Hindlimb muscle (tissue), 1 donor: ENCODE data around the gene CEP131. TPM values are rescaled to one million over a fixed set of nuclear protein-coding genes. Genes with fewer than 3 reads are reported as not detected.
A peak's percentile ranks its signal among the peaks of the same experiment; 100 is the strongest.
"Not testable (repeated sequence)": the region's sequence is repeated elsewhere in the genome, so short reads cannot be mapped to it uniquely, and the experiment has no call there.

Experiments
- DNase-seq: peaks from one replicate; pipeline ENCODE4 v3.0.0-alpha.2; 2013
- polyA plus RNA-seq: library from polyadenylated mRNA; unstranded; fragments of 120-200 nt; gene quantifications from one replicate; pipeline ENCODE4 v1.2.1, GENCODE V29; 2013; ENCODE audit not compliant: insufficient read length

The CEP131 gene
- polyA plus RNA-seq, 1 donor: 15.4 TPM

- DNase-seq: no peak
These were observed 58.9 kb downstream of the CEP131 start for GRCh38 chr17:81163703-81164370.

GRCh38 chr17:81163051-81163695, 59.6 kb downstream of the CEP131 start:
- DNase-seq: no peak

- no peak for DNase-seq
These were observed 60.3 kb downstream of the CEP131 start for GRCh38 chr17:81162491-81162890.

DNA sequence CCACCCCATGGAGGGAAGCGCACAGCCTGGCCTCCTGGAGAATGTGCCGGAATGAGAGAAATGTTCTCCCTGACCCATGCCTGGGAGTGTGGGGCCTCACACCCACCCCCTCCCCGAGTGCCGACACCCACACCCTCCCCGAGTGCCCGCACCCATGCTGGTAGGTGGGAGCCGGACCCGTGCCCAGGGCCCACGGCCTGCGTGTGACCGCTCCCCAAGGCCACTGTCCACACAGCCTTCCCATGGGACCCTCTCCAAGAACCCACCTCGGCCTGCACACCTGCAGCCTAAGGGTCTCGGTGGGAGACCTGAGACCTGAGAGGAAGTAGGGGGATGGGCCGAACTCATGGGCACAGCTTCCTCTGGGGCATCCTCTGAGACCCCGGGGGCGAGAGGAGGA, 60.8 kb downstream of the CEP131 start:
- no peak for DNase-seq

DNA sequence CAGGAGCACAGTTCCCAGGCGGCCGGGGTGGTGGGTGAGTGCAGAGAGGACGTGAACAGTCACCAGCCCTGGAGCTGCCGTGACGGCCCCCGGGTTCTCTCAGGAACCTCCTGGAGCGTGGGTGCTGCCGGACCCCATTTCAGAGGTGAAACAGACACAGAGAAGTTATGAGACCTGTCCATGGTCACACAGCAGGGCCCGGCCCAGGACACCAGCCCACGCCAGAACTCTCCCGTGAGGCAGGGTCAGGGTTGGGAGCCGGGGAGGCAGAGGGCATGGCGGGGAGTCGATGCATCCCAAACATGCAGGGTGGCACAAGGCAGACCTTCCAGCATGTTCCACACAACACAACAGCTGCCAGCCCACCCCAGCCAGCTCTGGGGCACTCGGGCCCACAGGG, 61.2 kb downstream of the CEP131 start:
- no peak for DNase-seq

DNA sequence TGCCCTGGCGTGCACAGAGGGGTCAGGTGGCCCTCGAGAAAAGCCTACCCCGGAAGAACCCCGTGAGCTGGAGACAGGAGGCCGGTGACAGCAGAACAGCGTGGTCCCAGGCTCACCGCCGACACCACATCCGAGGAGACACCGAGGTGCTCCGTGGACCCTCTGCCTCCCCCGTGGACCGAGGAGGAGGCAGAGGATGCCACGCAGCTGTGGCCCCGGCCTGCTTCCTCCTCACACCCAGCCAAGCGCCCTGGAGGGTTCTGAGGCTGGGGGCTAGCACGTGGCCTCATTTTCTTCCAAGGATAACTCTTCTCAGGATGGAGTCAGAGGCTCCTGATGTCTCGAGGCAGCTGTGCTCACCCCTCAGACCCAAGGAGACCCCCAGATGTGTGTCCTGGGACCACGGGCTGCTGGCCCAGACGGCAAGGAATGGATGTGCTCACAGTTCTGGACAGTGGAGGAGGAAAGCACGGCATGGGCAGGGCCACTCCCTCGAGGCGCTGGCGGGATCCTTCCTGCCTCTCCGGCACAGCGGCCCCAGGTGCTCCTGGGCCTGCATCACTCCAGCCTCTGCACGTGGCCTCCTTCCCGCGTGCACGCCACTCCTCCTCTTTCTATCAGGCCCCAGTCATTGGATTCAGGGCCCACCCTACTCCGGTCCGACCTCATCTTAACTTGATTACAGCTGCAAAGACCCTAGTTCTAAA, 61.9 kb downstream of the CEP131 start:
- DNase-seq: no peak

DNA sequence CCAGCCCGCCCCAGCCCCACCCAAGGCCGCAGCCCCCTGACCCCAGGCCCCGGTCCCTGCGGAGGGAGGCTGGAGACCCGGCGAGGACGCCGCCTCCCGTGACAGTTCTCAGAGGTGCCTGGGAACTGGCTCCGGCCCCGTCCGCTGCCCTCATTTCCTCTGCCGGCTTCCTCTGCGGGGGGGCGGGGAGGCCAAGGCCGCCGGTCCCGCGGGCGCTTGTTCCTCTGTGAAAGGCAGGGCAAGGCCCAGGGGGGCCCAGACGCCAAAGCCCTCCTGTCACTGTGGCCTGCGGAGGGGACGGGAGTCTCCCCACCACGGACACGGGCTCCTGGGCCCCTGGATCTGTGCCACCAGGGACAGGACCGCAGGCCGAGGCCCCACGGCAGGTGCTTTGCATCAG, 62.5 kb downstream of the CEP131 start:
- no peak for DNase-seq

DNA sequence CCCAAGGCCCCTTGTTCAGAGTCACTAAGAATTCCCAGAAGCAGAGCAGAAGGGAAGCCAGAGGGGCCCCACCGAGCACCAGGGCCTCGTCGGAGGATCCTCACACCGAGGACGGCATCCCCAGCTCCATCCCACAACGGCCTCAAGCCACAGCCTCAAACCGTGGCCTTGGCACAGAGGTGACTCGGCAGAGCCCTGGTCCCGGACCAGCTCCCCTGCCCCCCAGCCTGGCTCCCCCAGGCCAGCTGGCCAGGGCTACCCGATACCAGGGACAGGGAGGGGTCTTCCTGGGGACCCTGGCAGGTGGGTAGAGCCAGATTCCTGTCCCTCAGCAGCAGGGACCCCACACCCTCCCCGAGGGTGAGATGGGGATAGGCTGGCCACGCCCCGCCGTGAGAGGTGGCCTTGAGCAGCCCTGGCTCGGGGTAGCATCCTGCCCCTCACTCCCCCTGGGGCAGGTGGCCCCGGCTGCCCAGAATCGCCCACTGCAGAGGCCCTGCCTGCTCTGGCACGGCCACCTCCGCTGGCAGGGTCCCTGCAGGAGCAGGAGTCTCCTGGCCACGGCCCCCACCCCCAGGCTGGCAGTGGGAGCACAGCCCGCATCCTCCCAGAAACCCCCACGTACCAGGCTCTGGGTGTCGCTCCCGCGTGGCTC, 63.0 kb downstream of the CEP131 start:
- no peak for DNase-seq

- no peak for DNase-seq
These were observed 63.8 kb downstream of the CEP131 start for GRCh38 chr17:81158688-81159590.

DNA sequence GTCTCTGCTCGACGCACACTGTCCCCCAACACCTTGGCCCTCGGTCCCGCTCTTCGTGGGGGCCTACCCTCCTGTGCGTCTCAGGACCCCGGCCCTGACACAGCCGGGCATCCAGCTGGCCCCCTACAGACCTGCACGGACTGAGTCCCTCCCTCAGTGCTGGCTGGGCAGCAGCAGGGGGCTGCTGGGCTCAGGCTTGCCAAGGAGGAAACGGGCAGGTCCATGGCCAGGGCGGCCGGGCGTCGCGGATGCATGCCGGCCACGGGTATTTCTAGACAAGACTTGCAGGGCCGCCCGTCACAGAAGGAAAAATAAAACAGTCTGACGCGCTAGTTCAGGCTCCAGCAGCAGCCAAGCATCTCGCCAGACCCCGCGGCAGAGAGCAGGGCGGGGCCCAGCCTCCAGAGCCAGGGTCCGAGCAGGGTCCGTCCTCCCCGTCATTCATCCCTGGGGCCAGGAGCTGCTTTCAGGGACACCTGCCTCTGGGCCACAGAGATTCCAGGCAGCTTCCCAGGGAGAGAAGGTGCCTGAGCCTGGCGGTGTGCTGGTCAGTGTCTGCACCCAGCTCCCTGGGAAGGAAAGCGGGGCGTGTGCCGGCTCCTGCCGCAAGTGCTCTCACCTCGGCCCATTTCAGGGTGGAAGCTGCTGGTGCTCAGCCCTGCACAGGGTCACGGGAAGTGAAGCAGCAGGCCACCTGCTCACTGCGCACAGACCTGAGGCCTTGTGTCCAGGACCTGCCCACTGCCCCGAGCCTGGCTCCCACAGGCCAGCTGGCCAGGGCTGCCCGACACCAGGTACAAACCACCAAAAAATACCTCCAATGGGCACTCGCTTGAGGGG, 64.7 kb downstream of the CEP131 start:
- no peak for DNase-seq

DNA sequence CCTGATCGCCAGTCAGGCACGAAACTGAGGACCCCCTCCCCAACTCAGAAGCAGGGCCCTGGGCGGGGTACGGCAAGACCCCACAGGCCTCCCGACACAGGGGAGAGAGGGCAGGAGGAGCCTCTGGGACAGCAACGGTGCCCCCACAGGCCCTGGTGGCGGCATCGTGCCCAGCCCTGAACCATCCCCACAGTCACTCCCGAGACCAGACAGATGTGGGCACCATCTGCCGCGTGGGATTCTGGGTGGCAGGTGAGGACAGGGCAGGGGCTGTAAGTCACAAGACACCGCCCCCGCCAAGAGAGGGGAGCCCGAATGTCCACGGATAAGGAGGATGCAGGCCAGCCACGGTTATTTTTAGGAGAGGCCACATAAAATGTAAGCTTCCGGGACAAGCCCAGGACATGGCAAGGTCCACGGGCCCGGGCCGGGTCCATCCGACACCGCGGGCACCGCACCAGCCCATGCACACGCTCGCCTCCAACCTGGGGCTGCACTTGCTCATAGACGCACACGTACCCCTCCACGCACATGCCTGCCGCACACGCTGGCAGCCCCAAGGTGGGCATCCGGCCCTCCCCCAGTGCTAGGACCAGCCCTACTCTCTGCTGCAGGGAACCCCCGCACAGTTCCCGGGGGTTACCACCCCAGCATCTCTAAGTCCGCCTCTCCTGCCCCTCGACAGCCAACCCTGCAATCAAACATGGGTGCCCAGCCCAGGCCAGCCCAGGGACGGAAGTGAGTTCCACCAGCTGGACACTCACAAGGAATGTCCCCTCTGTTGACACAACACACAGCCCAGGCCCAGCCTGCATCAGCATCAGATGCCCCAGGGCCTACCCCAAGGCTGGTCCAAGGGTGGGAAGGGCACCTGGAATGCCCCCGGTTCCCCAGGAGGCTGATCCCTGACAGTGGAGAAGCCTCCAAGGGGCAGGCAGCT, 65.6 kb downstream of the CEP131 start:
- no peak for DNase-seq

GRCh38 chr17:81154961-81155360, 67.8 kb downstream of the CEP131 start:
- DNase-seq: no peak

DNA sequence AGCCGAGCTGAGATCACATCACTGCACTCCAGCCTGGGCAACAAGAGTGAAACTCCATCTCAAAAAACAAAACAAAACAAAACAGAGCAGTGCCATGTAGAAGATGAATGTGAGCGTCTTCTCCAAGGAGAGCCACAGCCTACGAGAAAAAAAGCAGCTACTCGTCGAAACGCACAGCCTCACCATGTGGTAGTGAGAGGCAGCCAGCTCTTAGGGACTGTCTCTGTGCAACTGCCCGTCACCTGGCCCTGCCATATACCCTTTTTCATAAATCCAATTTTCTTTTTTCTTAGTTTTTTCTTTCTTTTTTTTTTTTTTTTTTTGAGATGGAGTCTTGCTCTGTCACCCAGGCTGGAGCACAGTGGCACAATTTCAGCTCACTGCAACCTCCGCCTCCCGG, 68.7 kb downstream of the CEP131 start:
- DNase-seq: not testable (repeated sequence)

GRCh38 chr17:81153340-81153803, 69.4 kb downstream of the CEP131 start:
- peak; percentile 76 for DNase-seq

DNA sequence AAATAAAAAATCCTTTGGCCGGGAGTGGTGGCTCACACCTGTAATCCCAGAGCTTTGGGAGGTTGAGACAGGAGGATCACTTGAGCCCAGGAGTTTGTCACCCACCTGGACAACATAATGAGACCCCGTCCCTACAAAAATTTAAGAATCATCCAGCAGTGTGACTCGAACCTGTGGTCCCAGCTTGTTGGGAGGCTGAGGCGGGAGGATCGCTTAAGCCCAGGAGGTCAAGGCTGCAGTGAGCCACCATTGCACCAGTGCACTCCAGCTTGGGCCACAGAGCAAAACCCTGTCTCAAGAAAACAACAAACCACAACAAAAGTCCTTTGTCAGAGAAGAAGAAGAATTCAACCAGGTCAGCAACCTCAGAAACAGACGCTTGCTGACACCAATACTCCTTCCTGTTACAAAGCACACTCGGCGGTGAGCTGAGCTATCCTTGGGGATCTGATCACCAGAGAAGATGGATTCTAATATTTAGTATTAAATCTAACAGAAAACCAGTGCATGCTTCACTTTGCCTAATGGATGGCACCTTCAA, 70.4 kb downstream of the CEP131 start:
- no peak for DNase-seq

DNA sequence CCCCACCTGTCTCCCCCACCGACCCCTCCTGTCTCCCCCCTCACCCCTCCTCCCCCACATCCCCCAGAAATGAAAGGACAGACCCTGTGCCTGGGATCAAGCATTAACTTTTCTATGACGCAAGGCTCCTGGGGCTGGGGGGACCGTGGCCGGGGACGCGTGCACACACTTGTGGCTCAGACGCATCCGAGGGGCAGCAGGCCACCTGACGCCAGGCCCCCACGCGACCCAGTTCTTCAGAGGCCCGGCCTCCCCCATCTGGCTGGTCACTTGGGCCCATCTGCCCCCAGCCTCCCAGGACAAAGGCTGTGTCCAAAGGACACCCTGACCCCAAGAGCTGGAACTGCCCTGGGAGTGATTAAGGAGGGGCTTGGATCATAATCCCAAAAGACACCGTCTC, 71.5 kb downstream of the CEP131 start:
- DNase-seq: no peak

GRCh38 chr17:81150377-81151077, 72.2 kb downstream of the CEP131 start:
- DNase-seq: no peak

DNA sequence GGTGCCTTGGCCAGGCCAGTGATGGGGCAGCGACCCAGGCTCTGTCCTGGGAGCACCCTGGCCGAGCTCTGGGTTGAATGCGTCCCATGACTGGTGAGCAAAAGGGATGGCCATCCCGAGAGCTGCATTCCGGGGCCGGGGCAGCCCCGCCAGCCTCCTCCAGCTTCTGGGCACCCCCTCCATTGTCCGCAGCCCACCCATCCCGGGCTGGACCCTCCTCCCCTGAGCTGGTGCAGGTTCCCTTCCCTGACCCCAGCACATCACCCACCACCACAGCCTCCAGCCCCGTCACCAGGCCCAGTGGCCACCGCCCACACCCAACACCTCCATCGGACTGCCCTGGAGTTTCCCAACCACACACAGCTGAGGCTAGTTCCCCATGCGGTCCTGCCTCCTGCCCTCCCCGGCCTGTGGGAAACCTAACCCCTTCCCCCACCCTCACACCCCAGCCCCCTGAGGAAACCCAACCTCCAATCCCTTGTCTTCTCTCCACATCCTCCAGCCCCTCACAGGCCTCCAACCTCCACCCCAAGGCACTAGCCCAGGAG, 73.7 kb downstream of the CEP131 start:
- no peak for DNase-seq

DNA sequence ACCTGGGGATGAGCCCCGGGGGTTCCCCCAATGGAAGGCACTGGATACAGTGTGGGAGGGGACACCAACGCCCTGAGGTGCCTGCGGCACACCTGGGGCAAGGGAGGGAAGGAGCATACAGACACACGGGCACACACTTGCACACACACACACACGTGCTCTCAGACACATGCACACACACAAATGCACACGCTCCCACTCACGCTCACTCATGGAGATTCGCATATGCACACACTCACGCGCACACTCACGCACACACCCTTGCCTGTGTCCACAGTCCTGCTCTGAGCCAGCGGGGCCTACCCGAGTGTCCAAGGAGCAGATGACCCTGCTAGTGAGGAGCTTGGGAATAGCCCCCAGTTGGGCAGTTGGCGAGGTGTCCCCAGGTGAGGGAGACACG, 74.2 kb downstream of the CEP131 start:
- DNase-seq: no peak
